Kasumi-1 (cell line): ENCODE results near the gene METTL22.

Source experiments
- DNase-seq, 2 experiments: peaks; one replicate each; lab custom pipeline; 2025; lab: John Stamatoyannopoulos, UW

The METTL22 gene

GRCh38 chr16:8668113-8668512, 46.6 kb downstream of the METTL22 start:
- no peak for DNase-seq

- DNase-seq: no peak
These were observed 48.0 kb downstream of the METTL22 start for GRCh38 chr16:8669481-8669880.

GRCh38 chr16:8670014-8670560, 48.6 kb downstream of the METTL22 start:
- DNase-seq: no peak

GRCh38 chr16:8673611-8674412, 52.3 kb downstream of the METTL22 start:
- DNase-seq: no peak

GRCh38 chr16:8674413-8675022, 53.0 kb downstream of the METTL22 start, which contains the start of gene ABAT:
Gene ABAT (plus strand): TSS chr16:8674617. CDS start chr16:8735740, 61,123 bp downstream.
- peak; percentile 34 to 43 for DNase-seq

GRCh38 chr16:8675183-8676159, 54.0 kb downstream of the METTL22 start:
- no peak for DNase-seq

- no peak for DNase-seq
These were observed 54.7 kb downstream of the METTL22 start for GRCh38 chr16:8676160-8676547.

GRCh38 chr16:8676737-8677375, 55.4 kb downstream of the METTL22 start:
- DNase-seq: no peak

- DNase-seq: no peak
These were observed 56.0 kb downstream of the METTL22 start for GRCh38 chr16:8677481-8677880.

GRCh38 chr16:8678068-8678927, 56.8 kb downstream of the METTL22 start:
- DNase-seq: no peak

- no peak for DNase-seq
These were observed 57.7 kb downstream of the METTL22 start for GRCh38 chr16:8679151-8679550.

GRCh38 chr16:8682551-8683259, 61.2 kb downstream of the METTL22 start:
- DNase-seq: no peak

- no peak for DNase-seq
These were observed 62.1 kb downstream of the METTL22 start for GRCh38 chr16:8683640-8684039.

- no peak for DNase-seq
These were observed 64.1 kb downstream of the METTL22 start for GRCh38 chr16:8685617-8686016.

GRCh38 chr16:8686031-8686621, 64.6 kb downstream of the METTL22 start:
- DNase-seq: no peak

GRCh38 chr16:8686879-8687278, 65.4 kb downstream of the METTL22 start:
- DNase-seq: no peak

- no peak for DNase-seq
These were observed 68.2 kb downstream of the METTL22 start for GRCh38 chr16:8689686-8690085.

GRCh38 chr16:8691728-8692127, 70.2 kb downstream of the METTL22 start:
- DNase-seq: no peak
